ENCODE measurements around the gene SNRPD2.
A peak's percentile ranks its signal among the peaks of the same experiment; 100 is the strongest.

SNRPD2 gene

DNA sequence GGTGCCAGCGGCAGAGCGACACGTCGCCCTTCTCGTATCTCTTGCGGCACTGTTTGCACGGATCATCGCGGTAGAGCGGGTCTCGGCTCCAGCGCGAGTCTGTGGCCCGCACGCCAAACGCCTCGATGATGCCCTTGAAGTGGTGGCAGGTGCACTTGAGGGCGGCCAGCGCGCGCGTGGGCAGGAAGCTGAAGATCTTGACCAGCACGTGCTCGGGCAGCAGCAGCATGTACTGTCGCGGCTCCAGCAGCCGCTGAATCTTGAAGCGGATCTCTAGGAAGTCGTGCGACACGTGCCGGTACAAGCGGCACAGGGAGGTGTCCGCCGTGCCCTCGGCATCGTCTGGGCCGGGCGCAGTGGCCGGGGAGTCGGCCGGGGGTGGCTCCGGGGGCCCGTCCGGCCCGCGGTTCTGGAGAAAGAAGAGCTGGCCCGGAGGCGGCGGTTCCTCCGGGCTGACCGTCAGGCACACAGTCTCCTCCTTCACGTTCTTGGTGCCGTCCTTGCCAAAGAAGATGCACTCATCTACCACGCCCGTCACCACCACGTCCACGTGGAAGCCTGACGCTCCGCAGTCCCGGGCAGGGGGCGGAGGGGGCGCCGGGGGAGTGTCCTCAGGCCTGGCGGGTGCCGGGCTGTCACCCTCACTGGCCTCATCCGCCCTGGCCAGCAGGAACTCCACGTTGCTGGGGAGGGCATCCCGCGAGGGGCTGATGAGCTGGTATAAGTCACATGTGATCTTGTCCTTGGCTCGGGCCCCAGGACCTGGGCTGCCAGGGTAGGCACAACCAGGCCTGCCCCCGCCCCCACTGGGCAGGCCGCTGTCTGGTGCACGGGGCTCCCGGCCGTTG, 20.3 kb upstream of the SNRPD2 start:
- TF ChIP-seq, protein P1, sequence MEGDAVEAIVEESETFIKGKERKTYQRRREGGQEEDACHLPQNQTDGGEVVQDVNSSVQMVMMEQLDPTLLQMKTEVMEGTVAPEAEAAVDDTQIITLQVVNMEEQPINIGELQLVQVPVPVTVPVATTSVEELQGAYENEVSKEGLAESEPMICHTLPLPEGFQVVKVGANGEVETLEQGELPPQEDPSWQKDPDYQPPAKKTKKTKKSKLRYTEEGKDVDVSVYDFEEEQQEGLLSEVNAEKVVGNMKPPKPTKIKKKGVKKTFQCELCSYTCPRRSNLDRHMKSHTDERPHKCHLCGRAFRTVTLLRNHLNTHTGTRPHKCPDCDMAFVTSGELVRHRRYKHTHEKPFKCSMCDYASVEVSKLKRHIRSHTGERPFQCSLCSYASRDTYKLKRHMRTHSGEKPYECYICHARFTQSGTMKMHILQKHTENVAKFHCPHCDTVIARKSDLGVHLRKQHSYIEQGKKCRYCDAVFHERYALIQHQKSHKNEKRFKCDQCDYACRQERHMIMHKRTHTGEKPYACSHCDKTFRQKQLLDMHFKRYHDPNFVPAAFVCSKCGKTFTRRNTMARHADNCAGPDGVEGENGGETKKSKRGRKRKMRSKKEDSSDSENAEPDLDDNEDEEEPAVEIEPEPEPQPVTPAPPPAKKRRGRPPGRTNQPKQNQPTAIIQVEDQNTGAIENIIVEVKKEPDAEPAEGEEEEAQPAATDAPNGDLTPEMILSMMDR (IDR thresholded peaks at IDR 0.05; ENCODE audit: extremely low read depth, missing control alignments) = no peak
- no peak for DNase-seq (ENCODE audit: low spot score)

DNA sequence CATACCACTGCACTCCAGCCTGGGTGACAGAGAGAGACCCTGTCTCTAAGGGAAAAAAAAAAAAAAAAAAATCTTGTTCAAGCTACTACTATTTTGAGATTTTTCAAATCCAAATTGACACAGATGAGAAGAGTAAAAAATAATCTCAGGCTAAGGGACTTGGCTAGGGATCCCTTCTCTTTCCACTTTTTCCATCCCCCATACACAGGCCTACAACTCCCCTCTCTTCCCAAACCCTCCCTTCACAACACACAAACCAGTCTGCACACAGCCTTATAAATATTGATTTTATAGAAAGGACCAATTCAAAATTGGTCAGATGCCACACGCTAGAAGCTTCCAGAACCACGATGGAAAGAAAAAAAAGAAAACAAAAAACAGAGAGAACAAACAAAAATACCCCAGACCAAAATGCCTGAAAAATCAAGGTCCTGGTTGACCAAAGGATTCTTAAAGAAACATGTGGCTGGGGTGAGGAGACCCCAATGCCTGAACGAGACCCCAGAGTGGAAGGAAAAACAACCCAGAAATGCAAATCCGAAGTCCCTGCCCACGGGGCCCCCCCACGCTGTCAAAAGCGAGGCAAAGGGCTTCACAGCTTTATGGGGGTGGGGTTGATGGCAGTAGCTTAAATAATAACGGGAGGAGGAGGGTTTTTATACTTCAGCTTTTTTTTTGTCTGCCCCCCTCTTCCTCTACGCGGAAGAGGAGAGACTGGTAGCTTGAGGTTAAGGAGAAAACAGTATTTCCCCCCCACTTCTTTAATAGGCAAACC, 18.8 kb upstream of the SNRPD2 start:
- TF ChIP-seq, protein P1 (IDR thresholded peaks at IDR 0.05; ENCODE audit: extremely low read depth, missing control alignments) = no peak
- no peak for DNase-seq (ENCODE audit: low spot score)

DNA sequence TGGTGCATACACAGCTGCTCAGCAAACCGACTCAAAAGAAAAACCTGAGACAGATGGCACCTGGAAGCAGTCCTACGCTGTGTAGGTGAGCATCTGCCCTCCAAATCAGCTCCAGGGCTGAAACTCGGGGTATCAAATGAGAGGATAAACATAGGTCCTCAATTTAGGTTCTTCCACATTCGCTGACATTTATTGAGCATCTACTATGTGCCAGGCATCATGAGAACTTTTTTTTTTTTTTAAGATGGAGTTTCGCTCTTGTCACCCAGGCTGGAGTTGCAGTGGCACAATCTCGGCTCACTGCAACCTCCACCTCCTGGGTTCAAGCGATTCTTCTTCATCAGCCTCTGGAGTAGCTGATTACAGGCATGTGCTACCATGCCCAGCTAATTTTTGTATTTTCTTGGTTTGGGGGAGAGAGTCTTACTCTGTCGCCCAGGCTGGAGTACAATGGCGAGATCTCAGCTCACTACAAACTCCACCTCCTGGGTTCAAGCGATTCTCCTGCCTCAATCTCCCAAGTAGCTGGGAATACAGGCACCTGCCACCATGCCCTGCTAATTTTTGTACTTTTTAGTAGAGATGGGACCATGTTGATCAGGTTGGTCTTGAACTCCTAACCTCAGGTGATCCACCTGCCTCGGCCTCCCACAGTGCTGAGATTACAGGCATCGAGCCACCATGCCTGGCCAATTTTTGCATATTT, 14.1 kb upstream of the SNRPD2 start:
- TF ChIP-seq, protein P1 (IDR thresholded peaks at IDR 0.05; ENCODE audit: extremely low read depth, missing control alignments) = no peak
- DNase-seq (ENCODE audit: low spot score) = no peak

DNA sequence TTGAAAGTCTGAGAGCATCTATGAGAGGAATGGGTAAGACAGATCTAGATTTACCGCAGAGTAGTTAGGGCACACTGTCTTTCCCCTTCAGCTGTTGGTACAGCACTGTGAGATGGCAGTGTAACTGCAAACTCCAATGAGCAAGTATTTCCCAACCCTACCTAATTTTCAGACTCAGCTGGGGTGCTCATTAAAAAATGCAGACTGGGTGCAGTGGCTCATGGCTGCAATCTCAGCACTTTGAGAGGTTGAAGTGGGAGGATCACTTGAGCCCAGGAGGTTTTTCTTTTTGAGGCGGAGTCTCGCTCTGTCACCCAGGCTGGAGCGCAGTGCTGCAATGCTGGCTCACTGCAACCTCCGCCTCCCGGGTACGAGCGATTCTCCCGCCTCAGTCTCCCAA, 13.4 kb upstream of the SNRPD2 start:
- DNase-seq (ENCODE audit: low spot score) = no peak
- TF ChIP-seq, protein P1 (IDR thresholded peaks at IDR 0.05; ENCODE audit: extremely low read depth, missing control alignments) = no peak

DNA sequence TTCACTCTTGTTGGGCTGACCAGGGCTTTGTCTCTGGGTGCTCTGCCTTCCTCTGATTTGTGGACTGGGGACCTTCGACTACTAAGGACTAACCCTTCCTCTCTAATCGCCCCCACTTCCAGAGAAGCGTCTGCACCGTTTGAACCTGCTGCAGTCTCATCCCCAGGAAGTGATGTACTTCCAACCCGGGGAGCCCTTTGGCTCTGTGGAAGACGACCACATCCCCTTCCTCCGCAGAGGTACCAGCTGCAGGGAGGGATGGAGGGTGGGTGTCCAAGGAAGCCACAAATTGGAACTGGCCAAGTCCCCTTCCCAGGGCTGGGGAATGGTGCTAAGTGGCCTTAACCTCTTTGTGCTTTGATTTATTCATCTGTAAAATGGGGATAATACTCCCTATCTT, 9.9 kb upstream of the SNRPD2 start:
- TF ChIP-seq, protein P1 (IDR thresholded peaks at IDR 0.05; ENCODE audit: extremely low read depth, missing control alignments) = no peak
- DNase-seq (ENCODE audit: low spot score) = no peak

DNA sequence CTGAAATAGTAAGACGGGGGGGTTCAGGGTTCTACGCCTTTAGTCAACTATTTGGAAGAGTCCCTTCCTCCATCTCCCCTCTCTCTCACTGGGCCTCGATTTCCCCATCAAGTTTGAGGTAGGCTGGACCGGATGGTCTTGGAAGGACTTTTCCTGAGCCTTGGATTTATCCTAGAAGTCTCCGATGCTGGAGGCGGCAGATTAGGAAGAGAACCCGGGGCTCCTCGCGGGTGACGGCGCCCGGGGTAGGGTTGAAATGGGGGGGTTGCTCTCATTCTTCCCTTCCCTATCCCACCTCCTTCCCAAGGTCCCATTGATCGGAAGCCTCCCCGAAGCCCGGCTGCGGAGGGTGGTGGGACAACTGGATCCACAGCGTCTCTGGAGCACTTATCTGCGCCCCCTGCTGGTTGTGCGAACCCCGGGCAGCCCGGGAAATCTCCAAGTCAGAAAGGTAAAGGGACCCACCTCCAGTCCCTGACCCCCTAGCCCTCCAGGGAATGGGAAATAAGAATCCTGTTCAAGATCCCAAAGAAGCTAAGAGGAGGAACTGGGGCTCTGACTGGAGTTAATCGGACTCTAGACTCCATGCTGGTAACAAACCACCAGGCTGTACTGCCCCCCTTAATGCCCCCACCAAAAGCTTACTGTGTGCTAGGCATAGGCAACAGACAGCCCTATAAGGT, 1.5 kb upstream of the SNRPD2 start:
- peak; percentile 73 for DNase-seq (ENCODE audit: low spot score)
- TF ChIP-seq, protein P1 (IDR thresholded peaks at IDR 0.05; ENCODE audit: extremely low read depth, missing control alignments) = peak; percentile 91
